GM12878 (cell line): ENCODE results near the gene EPB41L4B. TPM values are rescaled to one million over a fixed set of nuclear protein-coding genes. Genes with fewer than 3 reads are reported as not detected.

Experiments used
- ATAC-seq: fragments of 200-7000 bp; cut with Tn5 transposase; 3 replicates; pipeline ENCODE4 v1.9.1; 2020; ENCODE audit warnings: mild to moderate bottlenecking, moderate library complexity
- BruUV-seq: library from RNA; stranded (reverse); fragments of 400-500 nt; replicated peaks from 2 replicates; lab custom pipeline; 2021; lab: Mats Ljungman, UMichigan
- CTCF ChIA-PET: fragments of 300-600 bp; sonication (Branson Sonifier 250); formaldehyde crosslinking; extraction: SDS; loops from one replicate; lab custom pipeline; 2021; ENCODE audit warnings: inconsistent platforms; lab: Yijun Ruan, JAX
- POLR2A ChIA-PET: fragments of 350-600 bp; formaldehyde crosslinking; extraction: SDS; loops from one replicate; lab custom pipeline; 2021; ENCODE audit warnings: inconsistent platforms; lab: Charles Lee
- RAD21 ChIA-PET: fragments of 300-600 bp; sonication (Branson Sonifier 250); formaldehyde crosslinking; loops from one replicate; lab custom pipeline; 2023; ENCODE audit warnings: antibody characterized with exemption; ENCODE audit not compliant: unreplicated experiment; lab: Charles Lee
- SMC1A ChIA-PET: fragments of 300-600 bp; sonication (Branson Sonifier 250); formaldehyde crosslinking; loops from one replicate; lab custom pipeline; 2023; ENCODE audit not compliant: unreplicated experiment, uncharacterized antibody; lab: Charles Lee
- DNase-seq: peaks from one replicate; pipeline ENCODE4 v3.0.0-alpha.2; 2011; ENCODE audit warnings: low read depth, low spot score
- FAIRE-seq: peaks from 3 replicates; lab custom pipeline; 2011; peaks lifted over from hg19 to GRCh38; lab: Jason Lieb, UNC
- H2AFZ ChIP-seq: 2 replicates; pipeline ENCODE4 v1.6.0; 2011; ENCODE audit warnings: low read depth, low read length, control low read depth; ENCODE audit not compliant: control insufficient read depth
- H3K27ac ChIP-seq: 2 replicates; pipeline ENCODE4 v1.5.1; 2011; ENCODE audit warnings: control low read depth; ENCODE audit not compliant: control insufficient read depth, insufficient read depth
- H3K27me3 ChIP-seq, 2 experiments: replicated peaks in 1 of 2; 2 replicates each; pipeline versions ENCODE4 v1.6.0 to v1.6.1; 2011; ENCODE audit warnings: low read length in 1 of 2; ENCODE audit not compliant: control insufficient read depth in 2 of 2, insufficient read depth in 2 of 2
- H3K36me3 ChIP-seq, 2 experiments: 2 replicates each; pipeline ENCODE4 v1.5.1; 2011; ENCODE audit warnings: low read length in 1 of 2; ENCODE audit not compliant: control insufficient read depth in 2 of 2, insufficient read depth in 2 of 2
- H3K4me1 ChIP-seq: 2 replicates; pipeline ENCODE4 v1.6.1; 2011; ENCODE audit warnings: mild to moderate bottlenecking, low read length, moderate library complexity, mixed read lengths; ENCODE audit not compliant: control insufficient read depth, insufficient read depth
- H3K4me2 ChIP-seq: 2 replicates; pipeline ENCODE4 v1.6.0; 2011; ENCODE audit warnings: control low read depth; ENCODE audit not compliant: control insufficient read depth, insufficient read depth
- H3K4me3 ChIP-seq: fragments of 200-600 bp; sonication (generic); 2 replicates; pipeline ENCODE4 v1.5.1; 2016
- H3K79me2 ChIP-seq: 2 replicates; pipeline ENCODE4 v1.6.0; 2011; ENCODE audit warnings: low read length; ENCODE audit not compliant: control insufficient read depth, insufficient read depth
- H3K9ac ChIP-seq: 2 replicates; pipeline ENCODE4 v1.8.0; 2011; ENCODE audit warnings: low read length, control low read depth, mixed read lengths; ENCODE audit not compliant: control insufficient read depth, insufficient read depth
- H3K9me3 ChIP-seq: replicated peaks from 3 replicates; pipeline ENCODE4 v1.5.1; 2011; ENCODE audit warnings: mild to moderate bottlenecking, low read length; ENCODE audit not compliant: control insufficient read depth, insufficient read depth
- H4K20me1 ChIP-seq: 2 replicates; pipeline ENCODE4 v1.6.0; 2011; ENCODE audit not compliant: control insufficient read depth, insufficient read depth
- ETV6 ChIP-seq, 2 experiments: fragments of 450-650 bp in 1 of 2; IDR thresholded peaks in 1 of 2; conservative IDR thresholded peaks in 1 of 2; 2 replicates each; pipeline ENCODE4 v1.6.1; 2014; ENCODE audit warnings: antibody characterized with exemption in 1 of 2, borderline replicate concordance in 1 of 2, low read depth in 1 of 2, mild to moderate bottlenecking in 1 of 2, moderate library complexity in 1 of 2
- GATAD2B ChIP-seq: fragments of 450-650 bp; conservative IDR thresholded peaks from 2 replicates; pipeline ENCODE4 v1.6.1; 2017; ENCODE audit warnings: low read depth, mild to moderate bottlenecking, moderate library complexity
- HDGF ChIP-seq: fragments of 450-650 bp; IDR thresholded peaks from 2 replicates; pipeline ENCODE4 v1.6.1; 2016; ENCODE audit warnings: antibody characterized with exemption
- MTA2 ChIP-seq: fragments of 450-650 bp; IDR thresholded peaks from 2 replicates; pipeline ENCODE4 v1.6.1; 2016; ENCODE audit warnings: low read depth, mild to moderate bottlenecking, moderate library complexity
- NBN ChIP-seq: fragments of 450-650 bp; IDR thresholded peaks from 2 replicates; pipeline ENCODE4 v1.6.1; 2016
- PML ChIP-seq: IDR thresholded peaks from 2 replicates; pipeline ENCODE4 v1.6.1; 2012; ENCODE audit warnings: low read length, inconsistent platforms
- POLR2AphosphoS5 ChIP-seq: IDR thresholded peaks from 2 replicates; pipeline ENCODE4 v1.6.1; 2011; ENCODE audit warnings: mild to moderate bottlenecking, low read length, inconsistent platforms
- RELA ChIP-seq: fragments of 450-650 bp; IDR thresholded peaks from 2 replicates; pipeline ENCODE4 v1.8.0; 2014; ENCODE audit warnings: borderline replicate concordance; ENCODE audit not compliant: partially characterized antibody
- SREBF1 ChIP-seq: IDR thresholded peaks from 2 replicates; pipeline ENCODE4 v1.6.1; 2012; ENCODE audit warnings: mild to moderate bottlenecking, low read length
- WGBS: methylation state at CpG from one replicate; pipeline ENCODE4 v1.1.6; 2016; ENCODE audit warnings: low lambda C conversion rate; ENCODE audit not compliant: insufficient replicate concordance, insufficient coverage; ENCODE audit errors: missing lambda C conversion rate; 5-methylcytosine and 5-hydroxymethylcytosine counted together
- in situ Hi-C: fragments of 300-500 bp; cut with MboI; formaldehyde crosslinking; loops from 9 replicates; pipeline ENCODE4 v1.14.3; 2018; ENCODE audit warnings: mixed read lengths
- intact Hi-C: fragments of 100-400 bp; cut with micrococcal nuclease; formaldehyde crosslinking; loops from one replicate; pipeline ENCODE4 v1.14.2; 2022; ENCODE audit not compliant: unreplicated experiment
- polyA plus RNA-seq, 11 experiments: library from polyadenylated mRNA; depleted of rRNA in 4 of 11; unstranded in 6 of 11; stranded (reverse) in 5 of 11; fragments of >200 nt; fragmentation: Nextera tagmentation in 4 of 11; fragmentation: Illumina TruSeq in 1 of 11; extraction: Ambion mirVana in 4 of 11; extraction: Trizol in 1 of 11; gene quantifications; 1 replicate in 1 of 11; 2 replicates in 10 of 11; pipeline versions ENCODE4 v1.2.1 to v1.2.3, GENCODE V29; 2011 to 2016; ENCODE audit warnings: inconsistent platforms in 2 of 11, missing spikeins in 2 of 11, low read depth in 1 of 11
- total RNA-seq, 4 experiments: library from RNA; depleted of rRNA in 3 of 4; stranded (reverse); fragments of >200 nt in 3 of 4; fragmentation: Illumina TruSeq in 1 of 4; extraction: Trizol in 1 of 4; gene quantifications; 2 replicates each; pipeline versions ENCODE4 v1.2.1 to v1.2.3, GENCODE V29; 2013 to 2021
- TF ChIP-seq, protein P1 (sequence below): fragments of 450-650 bp; IDR thresholded peaks from 2 replicates; pipeline ENCODE4 v1.6.1; 2017; ENCODE audit warnings: antibody characterized with exemption, mild to moderate bottlenecking, moderate library complexity

The EPB41L4B gene
- total and polyA plus RNA-seq, 10 of the 15 experiments (the other 5 are each of a cell fraction or from before 2014, with no cell fraction given), result 0.04 to 0.75 (median 0.13) TPM; not detected in 1

DNA sequence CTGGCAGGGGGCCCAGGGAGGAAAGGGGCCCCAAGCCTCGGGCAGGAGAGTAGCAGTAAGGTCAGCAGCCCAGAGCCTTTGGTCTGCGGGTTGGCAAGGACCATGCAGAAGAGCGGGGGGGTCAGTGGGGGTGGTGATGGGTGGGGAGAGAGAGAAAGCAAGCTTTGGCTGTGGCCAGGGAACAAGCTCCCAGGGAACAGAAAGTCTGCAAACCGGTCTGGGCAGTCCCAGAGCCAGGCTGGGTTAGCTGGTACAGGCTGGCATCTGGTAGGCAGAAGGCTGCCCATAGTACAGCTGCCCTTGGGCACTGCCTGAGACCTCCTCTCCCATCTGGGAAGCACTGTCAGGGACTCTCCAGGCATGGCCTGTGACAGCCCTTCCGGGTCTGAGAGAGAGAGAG lies 10.5 kb upstream of the EPB41L4B start (continued):
- TF ChIP-seq RELA, result no peak

DNA sequence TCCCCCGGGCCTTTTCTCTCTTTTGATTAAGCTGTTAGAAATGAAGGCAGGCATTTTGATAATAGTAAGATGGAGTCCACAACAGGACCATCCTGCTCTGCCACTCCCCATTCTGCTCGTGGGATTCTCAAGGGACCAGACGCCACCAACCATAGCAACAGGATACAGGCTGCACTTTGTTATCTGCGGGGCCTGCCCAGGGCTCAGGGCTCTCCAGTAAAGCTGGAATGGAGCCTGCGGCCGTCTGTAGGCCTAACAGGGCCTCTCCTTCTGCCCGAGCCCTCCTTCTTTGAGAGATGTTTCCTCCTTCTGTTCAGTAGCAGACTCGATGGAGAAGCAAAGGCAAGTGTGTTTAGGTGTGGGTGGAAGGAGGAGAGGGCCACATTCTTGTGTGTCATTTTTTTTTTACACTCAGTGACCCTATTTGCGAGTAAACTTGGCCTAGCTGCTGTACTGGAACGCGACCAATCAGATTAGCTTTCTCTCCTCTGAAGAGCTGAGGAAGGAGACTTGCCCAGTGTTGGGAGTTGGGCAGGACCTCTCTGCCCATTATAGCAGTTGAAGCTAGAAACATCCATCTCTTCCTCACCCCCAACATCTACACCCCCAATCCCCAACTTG lies 8.9 kb upstream of the EPB41L4B start:
- ATAC-seq (no peak), DNase-seq (no peak), FAIRE-seq (no peak)
- Histone ChIP-seq H3K4me2 (no peak overlapping the region), H3K36me3 (no peaks in the 10 kb centered on the region), H2AFZ (no peak overlapping the region), H3K27ac (no peak overlapping the region), H3K9ac (no peak overlapping the region), H4K20me1 (no peaks in the 10 kb centered on the region), H3K4me1 (no peaks in the 10 kb centered on the region), H3K27me3 (no peaks in the 10 kb centered on the region; a peak in 1 of 4 replicates), H3K79me2 (no peaks in the 10 kb centered on the region), H3K9me3 (no peaks in the 10 kb centered on the region), H3K4me3 (no peak overlapping the region)
- intact Hi-C loops (no loop called here), in situ Hi-C loops (no loop called here)
- RAD21 ChIA-PET, result no interaction called here
- CTCF ChIA-PET, result no interaction called here
- no peak for TF ChIP-seq PML
- TF ChIP-seq, protein P1, sequence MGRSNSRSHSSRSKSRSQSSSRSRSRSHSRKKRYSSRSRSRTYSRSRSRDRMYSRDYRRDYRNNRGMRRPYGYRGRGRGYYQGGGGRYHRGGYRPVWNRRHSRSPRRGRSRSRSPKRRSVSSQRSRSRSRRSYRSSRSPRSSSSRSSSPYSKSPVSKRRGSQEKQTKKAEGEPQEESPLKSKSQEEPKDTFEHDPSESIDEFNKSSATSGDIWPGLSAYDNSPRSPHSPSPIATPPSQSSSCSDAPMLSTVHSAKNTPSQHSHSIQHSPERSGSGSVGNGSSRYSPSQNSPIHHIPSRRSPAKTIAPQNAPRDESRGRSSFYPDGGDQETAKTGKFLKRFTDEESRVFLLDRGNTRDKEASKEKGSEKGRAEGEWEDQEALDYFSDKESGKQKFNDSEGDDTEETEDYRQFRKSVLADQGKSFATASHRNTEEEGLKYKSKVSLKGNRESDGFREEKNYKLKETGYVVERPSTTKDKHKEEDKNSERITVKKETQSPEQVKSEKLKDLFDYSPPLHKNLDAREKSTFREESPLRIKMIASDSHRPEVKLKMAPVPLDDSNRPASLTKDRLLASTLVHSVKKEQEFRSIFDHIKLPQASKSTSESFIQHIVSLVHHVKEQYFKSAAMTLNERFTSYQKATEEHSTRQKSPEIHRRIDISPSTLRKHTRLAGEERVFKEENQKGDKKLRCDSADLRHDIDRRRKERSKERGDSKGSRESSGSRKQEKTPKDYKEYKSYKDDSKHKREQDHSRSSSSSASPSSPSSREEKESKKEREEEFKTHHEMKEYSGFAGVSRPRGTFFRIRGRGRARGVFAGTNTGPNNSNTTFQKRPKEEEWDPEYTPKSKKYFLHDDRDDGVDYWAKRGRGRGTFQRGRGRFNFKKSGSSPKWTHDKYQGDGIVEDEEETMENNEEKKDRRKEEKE, result no peak
- TF ChIP-seq HDGF, result no peak
- no peak for TF ChIP-seq POLR2AphosphoS5
- TF ChIP-seq MTA2, result no peak
- TF ChIP-seq NBN, result no peak
- no peak for TF ChIP-seq SREBF1
- no peak for TF ChIP-seq ETV6 (conservative IDR thresholded peaks at IDR 0.05 in 1 of 2, IDR thresholded peaks at IDR 0.05 in 1 of 2; ENCODE audit: borderline replicate concordance in 1 of 2, low read depth in 1 of 2)
- no peak for TF ChIP-seq GATAD2B
- 37% methylated on average over 11 of the region's 11 CpGs for whole genome bisulfite sequencing
- SMC1A ChIA-PET, result interaction anchor here (0.6 kb wide), 1 partner anchor 88 kb away, joined by 3 read pairs; no protein-coding TSS in a partner anchor
- BruUV-seq, result no TSS peak
- POLR2A ChIA-PET, result interaction anchor here (0.7 kb wide), 1 partner anchor 13 kb away, joined by 3 read pairs; no protein-coding TSS in a partner anchor
